IMR-90 (cell line): Measurements from ENCODE around the gene REPS2. TPM values are rescaled to one million over a fixed set of nuclear protein-coding genes. Genes with fewer than 3 reads are reported as not detected.

ENCODE experiments used
- ATAC-seq: fragments of 200-7000 bp; cut with Tn5 transposase; 2 replicates; pipeline ENCODE4 v1.9.1; 2020; ENCODE audit warnings: low read depth, mild to moderate bottlenecking, moderate library complexity
- BruUV-seq: library from RNA; stranded (reverse); fragments of 400-500 nt; replicated peaks from 2 replicates; lab custom pipeline; 2021; lab: Mats Ljungman, UMichigan
- CTCF ChIA-PET: fragments of 300-600 bp; formaldehyde crosslinking; extraction: SDS; loops from one replicate; lab custom pipeline; 2021; ENCODE audit warnings: antibody characterized with exemption; lab: Yijun Ruan, JAX
- POLR2A ChIA-PET: fragments of 300-600 bp; sonication (Branson Sonifier 250); formaldehyde crosslinking; loops from one replicate; lab custom pipeline; 2022; ENCODE audit warnings: antibody characterized with exemption; ENCODE audit not compliant: unreplicated experiment; lab: Charles Lee
- DNase-seq: peaks from one replicate; pipeline ENCODE4 v3.0.0; 2013
- H2AFZ ChIP-seq: replicated peaks from 2 replicates; pipeline ENCODE3; 2013; ENCODE audit warnings: low read length, mild to moderate bottlenecking; ENCODE audit not compliant: poor library complexity
- H2AK5ac ChIP-seq: 2 replicates; pipeline ENCODE4 v1.6.1; 2013; ENCODE audit warnings: low read depth, low read length, inconsistent platforms
- H2AK9ac ChIP-seq: replicated peaks from 2 replicates; pipeline ENCODE3; 2013; ENCODE audit warnings: mild to moderate bottlenecking, low read depth, low read length, moderate library complexity; ENCODE audit not compliant: poor library complexity
- H2BK120ac ChIP-seq: 2 replicates; pipeline ENCODE4 v1.6.1; 2013; ENCODE audit warnings: low read depth, low read length, inconsistent platforms
- H2BK15ac ChIP-seq: 3 replicates; pipeline ENCODE4 v1.6.1; 2013; ENCODE audit warnings: low read depth, low read length, inconsistent platforms
- H2BK20ac ChIP-seq: 2 replicates; pipeline ENCODE4 v1.6.1; 2013; ENCODE audit warnings: low read depth, mild to moderate bottlenecking, inconsistent platforms, low read length, moderate library complexity
- H2BK5ac ChIP-seq: 2 replicates; pipeline ENCODE4 v1.6.1; 2013; ENCODE audit warnings: mild to moderate bottlenecking, low read depth, low read length, inconsistent platforms; ENCODE audit not compliant: poor library complexity, severe bottlenecking
- H3K14ac ChIP-seq: replicated peaks from 2 replicates; pipeline ENCODE4 v1.6.1; 2013; ENCODE audit warnings: low read depth, low read length, inconsistent platforms
- H3K18ac ChIP-seq: 2 replicates; pipeline ENCODE4 v1.6.1; 2013; ENCODE audit warnings: low read depth, low read length, control low read depth
- H3K23ac ChIP-seq: 2 replicates; pipeline ENCODE4 v1.6.1; 2013; ENCODE audit warnings: low read depth, low read length, inconsistent platforms
- H3K27ac ChIP-seq: 2 replicates; pipeline ENCODE4 v1.5.1; 2013; ENCODE audit warnings: mild to moderate bottlenecking, control low read depth, low read length; ENCODE audit not compliant: insufficient read depth
- H3K27me3 ChIP-seq: 2 replicates; pipeline ENCODE4 v1.6.1; 2013; ENCODE audit warnings: low read length; ENCODE audit not compliant: control insufficient read depth, insufficient read depth
- H3K36me3 ChIP-seq: 2 replicates; pipeline ENCODE4 v1.6.1; 2013; ENCODE audit warnings: low read length, mixed read lengths; ENCODE audit not compliant: control insufficient read depth, insufficient read depth
- H3K4ac ChIP-seq: 2 replicates; pipeline ENCODE4 v1.6.1; 2013; ENCODE audit warnings: low read depth, low read length, inconsistent platforms
- H3K4me1 ChIP-seq: 2 replicates; pipeline ENCODE4 v1.6.1; 2013; ENCODE audit warnings: low read length, mixed read lengths; ENCODE audit not compliant: control insufficient read depth, insufficient read depth
- H3K4me2 ChIP-seq: 2 replicates; pipeline ENCODE4 v1.6.1; 2013; ENCODE audit warnings: low read depth, mild to moderate bottlenecking, control low read depth, low read length, moderate library complexity
- H3K4me3 ChIP-seq: 2 replicates; pipeline ENCODE4 v1.5.1; 2013; ENCODE audit warnings: low read depth, mild to moderate bottlenecking, control low read depth, low read length, moderate library complexity; ENCODE audit not compliant: insufficient read depth
- H3K56ac ChIP-seq: 2 replicates; pipeline ENCODE4 v1.6.1; 2013; ENCODE audit warnings: low read length, inconsistent platforms; ENCODE audit not compliant: insufficient read depth; ENCODE audit errors: extremely low read depth
- H3K79me1 ChIP-seq, 2 experiments: 2 replicates each; pipeline ENCODE4 v1.6.1; 2013; ENCODE audit warnings: low read length in 2 of 2, inconsistent platforms in 1 of 2, low read depth in 1 of 2
- H3K9ac ChIP-seq: 2 replicates; pipeline ENCODE4 v1.6.1; 2013; ENCODE audit warnings: low read depth, low read length, control low read depth
- H3K9me1 ChIP-seq: 2 replicates; pipeline ENCODE4 v1.6.1; 2013; ENCODE audit warnings: low read length, inconsistent platforms; ENCODE audit not compliant: insufficient read depth
- H3K9me3 ChIP-seq: 2 replicates; pipeline ENCODE4 v1.6.1; 2013; ENCODE audit warnings: low read length; ENCODE audit not compliant: control insufficient read depth, insufficient read depth
- H4K20me1 ChIP-seq: 2 replicates; pipeline ENCODE4 v1.6.1; 2013; ENCODE audit warnings: low read length, inconsistent platforms; ENCODE audit not compliant: insufficient read depth
- H4K5ac ChIP-seq: 2 replicates; pipeline ENCODE4 v1.6.1; 2013; ENCODE audit warnings: mild to moderate bottlenecking, low read depth, low read length, control low read depth
- H4K8ac ChIP-seq, 2 experiments: 2 replicates each; pipeline ENCODE4 v1.6.1; 2013; ENCODE audit warnings: low read depth in 2 of 2, low read length in 2 of 2, control low read depth in 1 of 2, inconsistent platforms in 1 of 2
- H4K91ac ChIP-seq: 2 replicates; pipeline ENCODE4 v1.6.1; 2013; ENCODE audit warnings: low read depth, low read length, inconsistent platforms; ENCODE audit not compliant: insufficient read depth
- MAFK ChIP-seq: IDR thresholded peaks from 2 replicates; pipeline ENCODE4 v1.6.1; 2012; ENCODE audit warnings: low read depth, low read length, improper control_type of control experiment
- MAZ ChIP-seq: IDR thresholded peaks from 2 replicates; pipeline ENCODE4 v1.6.1; 2012; ENCODE audit warnings: low read depth, mild to moderate bottlenecking, low read length, improper control_type of control experiment, moderate library complexity, borderline replicate concordance
- MXI1 ChIP-seq: IDR thresholded peaks from 2 replicates; pipeline ENCODE4 v1.6.1; 2012; ENCODE audit warnings: low read depth, mild to moderate bottlenecking, low read length, moderate library complexity, borderline replicate concordance
- dilution Hi-C: fragments of 300-500 bp; cut with HindIII; formaldehyde crosslinking; loops from one replicate; pipeline ENCODE4 v1.14.3; 2018; ENCODE audit warnings: low sequenced_read_pairs; ENCODE audit not compliant: unreplicated experiment
- in situ Hi-C: fragments of 300-500 bp; cut with MboI; formaldehyde crosslinking; loops from 3 replicates; pipeline ENCODE4 v1.14.3; 2019; ENCODE audit warnings: low sequenced_read_pairs, inconsistent platforms, mixed read lengths
- intact Hi-C: fragments of 100-400 bp; cut with micrococcal nuclease; formaldehyde crosslinking; loops from 2 replicates; pipeline ENCODE4 v1.10.0; 2022
- polyA plus RNA-seq, 3 experiments: library from polyadenylated mRNA; depleted of rRNA; stranded (reverse); fragments of >200 nt; gene quantifications; 2 replicates each; pipeline ENCODE4 v1.2.3, GENCODE V29; 2012; ENCODE audit warnings: low replicate concordance in 1 of 3
- total RNA-seq: library from RNA; depleted of rRNA; stranded (reverse); fragments of >200 nt; gene quantifications from 2 replicates; pipeline ENCODE4 v1.2.3, GENCODE V29; 2012
- TF ChIP-seq, protein P1 (sequence below): fragments of 150-350 bp; IDR thresholded peaks from 2 replicates; pipeline ENCODE4 v1.6.1; 2017; ENCODE audit warnings: mild to moderate bottlenecking, antibody characterized with exemption, low read length, low read depth

The REPS2 gene
- total and polyA plus RNA-seq, 2 of the 4 experiments (the other 2 are of a cell fraction): 0.02 to 0.18 TPM

DNA sequence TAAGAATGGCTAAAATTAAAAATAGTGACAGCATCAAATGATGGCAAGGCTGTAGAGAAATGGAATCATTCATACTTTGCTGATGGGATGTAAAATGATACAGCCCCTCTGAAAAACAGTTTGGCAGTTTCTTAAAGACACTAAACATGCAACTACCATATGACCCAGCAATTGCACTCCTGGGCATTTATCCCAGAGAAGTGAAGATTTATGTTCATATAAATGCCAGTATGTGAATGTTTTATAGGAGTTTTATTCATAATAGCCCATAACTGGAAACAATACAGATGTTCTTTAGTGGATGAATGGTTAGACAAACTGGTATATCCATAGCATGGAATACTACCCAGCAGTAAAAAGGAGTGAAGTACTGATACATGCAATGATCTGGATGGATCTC lies 43.3 kb downstream of the REPS2 start:
- no peak overlapping the region for H2BK20ac ChIP-seq
- no peak overlapping the region for H4K8ac ChIP-seq
- ATAC-seq: no peak
- DNase-seq: no peak
- no peaks in the 10 kb centered on the region for H3K9me1 ChIP-seq
- no peak overlapping the region for H2AK9ac ChIP-seq
- CTCF ChIA-PET: no interaction called here
- H3K23ac ChIP-seq: no peak overlapping the region
- intact Hi-C loops (no loop called here), in situ Hi-C loops (no loop called here), dilution Hi-C loops (no loop called here)
- H2BK5ac ChIP-seq: no peak overlapping the region
- H3K56ac ChIP-seq: no peak overlapping the region
- BruUV-seq: no TSS peak
- H3K79me1 ChIP-seq: no peaks in the 10 kb centered on the region
- no peaks in the 10 kb centered on the region for H4K20me1 ChIP-seq
- no peak overlapping the region for H3K14ac ChIP-seq
- TF ChIP-seq, protein P1, sequence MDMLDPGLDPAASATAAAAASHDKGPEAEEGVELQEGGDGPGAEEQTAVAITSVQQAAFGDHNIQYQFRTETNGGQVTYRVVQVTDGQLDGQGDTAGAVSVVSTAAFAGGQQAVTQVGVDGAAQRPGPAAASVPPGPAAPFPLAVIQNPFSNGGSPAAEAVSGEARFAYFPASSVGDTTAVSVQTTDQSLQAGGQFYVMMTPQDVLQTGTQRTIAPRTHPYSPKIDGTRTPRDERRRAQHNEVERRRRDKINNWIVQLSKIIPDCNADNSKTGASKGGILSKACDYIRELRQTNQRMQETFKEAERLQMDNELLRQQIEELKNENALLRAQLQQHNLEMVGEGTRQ: no peak
- no peak for TF ChIP-seq MAFK
- TF ChIP-seq MAZ: no peak
- no peak for TF ChIP-seq MXI1
- H3K27ac ChIP-seq: no peak overlapping the region
- H3K36me3 ChIP-seq: no peaks in the 10 kb centered on the region
- no peak overlapping the region for H2BK15ac ChIP-seq
- H3K9ac ChIP-seq: no peak overlapping the region
- no peak overlapping the region for H3K4me2 ChIP-seq
- peaks cover 5% of the 10 kb centered on the region; the same call in 1 of the 2 replicates for H3K27me3 ChIP-seq
- no peak overlapping the region for H3K4ac ChIP-seq
- no peak overlapping the region for H2AFZ ChIP-seq
- H3K4me1 ChIP-seq: no peaks in the 10 kb centered on the region
- POLR2A ChIA-PET: no interaction called here
- H4K5ac ChIP-seq: no peak overlapping the region
- H3K4me3 ChIP-seq: no peak overlapping the region
- H2AK5ac ChIP-seq: no peak overlapping the region
- H3K9me3 ChIP-seq: no peaks in the 10 kb centered on the region
- H4K91ac ChIP-seq: no peak overlapping the region
- no peak overlapping the region for H3K18ac ChIP-seq
- H2BK120ac ChIP-seq: no peak overlapping the region
